ENCODE results near the gene TARS3.

The TARS3 gene

GRCh38 chr15:101702077-101702476 is 22.2 kb downstream of the TARS3 start:
- no peak for DNase-seq

DNA sequence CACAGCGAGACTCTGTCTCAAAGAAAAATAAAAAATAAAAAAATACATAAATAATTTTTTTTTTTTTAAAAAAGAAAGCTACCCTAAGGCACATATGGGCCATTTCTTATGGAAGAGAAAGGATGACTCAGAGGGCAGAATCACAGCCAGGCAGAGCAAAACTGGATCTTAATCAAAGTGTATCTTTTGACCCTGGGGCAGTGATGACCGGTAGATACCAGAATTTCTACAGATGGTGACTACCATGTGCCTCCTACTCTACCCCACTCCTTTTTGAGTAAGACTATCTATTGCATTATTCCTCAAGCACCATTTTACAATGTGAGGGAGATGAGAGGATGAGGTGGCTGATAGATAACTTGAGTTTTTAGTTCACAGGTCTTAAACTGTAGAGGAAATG is 26.0 kb downstream of the TARS3 start:
- DNase-seq = no peak

- no peak for DNase-seq
Observed at GRCh38 chr15:101697488-101697887, 26.8 kb downstream of the TARS3 start.

- DNase-seq = no peak
Observed at GRCh38 chr15:101696829-101697228, 27.4 kb downstream of the TARS3 start.

DNA sequence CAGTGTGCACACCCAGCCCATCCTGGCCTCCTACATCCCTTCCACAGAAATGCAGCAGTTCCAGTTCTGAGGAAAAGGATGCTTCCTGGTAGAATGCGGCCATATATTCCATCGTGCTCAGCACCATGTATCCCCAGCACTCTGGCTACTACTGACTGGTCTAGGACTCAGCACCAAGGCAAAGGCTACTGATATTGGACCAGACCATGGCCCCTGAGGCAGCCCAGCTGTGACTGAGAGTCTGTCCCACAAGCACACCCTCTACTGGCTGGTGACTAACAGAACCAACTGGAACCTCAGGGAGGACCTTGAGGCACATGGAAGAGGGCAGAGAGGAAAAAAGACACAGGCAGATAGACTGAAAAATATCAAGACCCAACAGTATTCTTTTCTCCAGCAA is 30.0 kb downstream of the TARS3 start:
- no peak for DNase-seq

GRCh38 chr15:101692801-101693598 is 31.3 kb downstream of the TARS3 start:
- no peak for DNase-seq

DNA sequence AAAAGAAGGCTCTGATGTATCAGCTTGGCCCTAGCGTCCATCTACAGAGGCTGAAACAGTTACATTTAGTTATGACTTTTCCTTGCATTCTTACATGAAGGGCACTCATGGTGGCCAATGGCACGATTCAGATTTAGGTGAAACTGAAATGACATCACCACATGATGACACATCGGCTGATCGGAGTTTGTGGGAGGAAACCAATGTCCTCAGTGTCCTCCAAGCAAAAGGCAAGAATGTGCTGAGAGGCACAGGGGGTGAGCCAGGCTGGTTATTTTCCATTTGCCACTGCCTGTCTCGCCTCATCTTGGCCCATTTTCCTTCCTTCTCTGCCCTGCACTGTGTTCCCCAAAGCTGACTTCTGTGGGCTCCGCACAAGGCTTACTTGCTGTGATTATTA is 34.4 kb downstream of the TARS3 start:
- DNase-seq = peak in 1 of 56 donors; percentile 17

DNA sequence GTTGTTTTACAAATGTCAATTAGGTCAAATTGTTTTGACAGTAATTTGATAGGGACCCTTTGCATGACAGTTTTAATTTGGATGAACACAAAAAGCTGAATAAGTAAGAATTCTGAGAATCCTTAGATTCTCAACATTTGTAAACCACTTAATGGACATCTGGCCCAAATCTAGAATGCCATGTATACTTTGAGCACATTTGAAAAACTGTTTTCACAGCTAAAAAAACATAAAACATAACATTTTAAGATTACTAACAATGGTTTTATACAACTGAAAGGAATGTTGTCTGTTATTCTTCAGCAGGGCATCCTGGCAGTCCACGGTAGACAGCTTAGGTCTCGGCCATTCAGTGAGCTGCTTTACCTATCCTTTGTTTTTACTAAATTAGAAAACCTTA is 37.6 kb downstream of the TARS3 start:
- DNase-seq = no peak

- no peak for DNase-seq
Observed at GRCh38 chr15:101684877-101685276, 39.4 kb downstream of the TARS3 start.

- DNase-seq = no peak
Observed at GRCh38 chr15:101684384-101684783, 39.9 kb downstream of the TARS3 start.

GRCh38 chr15:101679806-101680205 is 44.5 kb downstream of the TARS3 start:
- no peak for DNase-seq

GRCh38 chr15:101676921-101677329 is 47.3 kb downstream of the TARS3 start:
- no peak for DNase-seq

DNA sequence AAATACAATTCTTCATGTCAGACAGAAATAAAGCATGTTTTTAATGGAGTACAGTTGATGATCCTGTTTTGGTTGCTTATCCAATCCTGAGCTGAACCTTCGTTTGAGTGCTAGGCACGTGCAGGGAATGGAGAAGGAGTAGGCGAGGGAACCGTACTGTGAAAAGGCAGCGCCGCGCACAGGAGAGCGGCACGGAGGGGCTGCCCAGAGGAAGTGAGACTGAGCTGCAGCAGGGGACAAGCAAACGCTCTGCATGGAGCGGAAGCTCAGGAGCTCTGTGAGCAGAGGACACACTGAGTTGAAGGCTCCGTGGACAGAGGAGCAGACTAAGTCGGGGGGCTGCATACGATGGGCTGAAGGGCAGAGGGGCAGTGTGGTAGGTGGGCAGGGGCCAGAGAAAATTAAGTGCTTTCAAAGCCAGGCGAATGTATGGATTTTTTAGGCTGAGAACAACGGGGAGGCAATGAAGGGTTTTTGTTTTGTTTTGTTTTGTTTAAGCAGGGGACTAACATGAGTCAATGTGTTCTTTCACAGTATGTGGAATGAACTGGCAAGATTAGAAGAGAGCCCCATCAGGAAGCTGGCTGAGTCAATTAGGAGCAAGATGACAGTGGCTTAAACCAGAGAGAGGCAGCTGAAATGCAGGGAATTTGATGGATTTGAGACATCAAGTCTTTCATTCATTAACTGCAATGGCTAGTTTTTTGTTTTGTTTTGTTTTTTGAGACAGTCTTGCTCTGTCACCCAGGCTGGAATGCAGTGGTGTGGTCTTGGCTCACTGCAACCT is 48.3 kb downstream of the TARS3 start:
- DNase-seq = peak in 7 of 56 donors; percentile 7 to 45 (median 16)

DNA sequence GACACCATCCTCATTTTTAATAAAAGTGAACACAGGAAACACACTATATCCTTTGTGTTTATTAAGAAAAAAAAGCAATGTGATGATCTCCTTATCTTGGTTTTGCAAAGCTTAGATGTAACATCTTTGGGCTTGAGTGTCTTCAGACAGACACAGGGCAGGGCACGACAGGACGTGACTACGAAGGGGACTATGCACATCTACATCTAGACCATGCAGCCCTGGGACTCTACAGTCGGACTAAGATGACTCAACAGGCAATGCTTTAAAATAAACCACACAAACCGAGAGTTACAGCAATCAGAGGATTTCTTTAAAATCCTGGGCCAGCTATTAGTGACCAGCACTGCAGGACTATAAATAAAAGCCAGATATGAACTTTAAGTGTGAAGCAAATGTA is 49.3 kb downstream of the TARS3 start:
- no peak for DNase-seq

- no peak for DNase-seq
Observed at GRCh38 chr15:101672298-101672697, 52.0 kb downstream of the TARS3 start.

DNA sequence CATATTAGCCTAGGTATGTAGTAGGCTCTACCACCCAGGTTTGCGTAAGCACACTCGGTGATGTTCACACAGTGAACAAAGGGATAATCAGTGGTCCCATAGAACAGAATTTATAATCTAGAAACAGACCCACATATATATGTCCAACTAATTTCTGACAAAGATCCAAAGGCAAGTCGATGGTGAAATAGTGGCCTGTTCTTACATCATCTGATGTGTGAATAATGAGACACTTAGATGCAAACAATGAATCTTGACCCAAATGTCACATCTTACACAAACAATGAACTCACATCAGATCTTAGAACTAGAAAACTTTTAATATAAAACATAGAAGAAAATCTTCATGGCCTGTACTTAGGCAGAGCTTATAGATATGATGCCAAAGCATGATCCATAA is 54.5 kb downstream of the TARS3 start:
- no peak for DNase-seq

DNA sequence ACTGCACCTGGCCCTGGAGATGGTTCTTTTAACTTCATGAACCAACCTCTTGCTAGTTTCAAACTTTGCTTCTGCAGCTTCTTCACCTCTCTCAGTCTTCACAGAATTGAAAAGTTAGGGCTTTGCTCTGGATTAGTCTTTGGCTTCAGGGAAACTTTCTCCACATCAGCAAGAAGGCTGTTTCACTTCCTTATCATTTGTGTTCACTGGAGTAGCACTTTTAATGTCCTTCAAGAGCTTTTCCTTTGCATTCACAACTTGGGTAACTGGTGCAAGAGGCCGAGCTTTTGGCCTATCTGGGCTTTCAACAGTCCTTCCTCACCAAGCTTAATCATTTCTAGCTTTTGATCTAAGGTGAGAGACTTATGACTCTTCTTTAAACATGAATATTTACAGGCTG is 56.4 kb downstream of the TARS3 start:
- DNase-seq = no peak

GRCh38 chr15:101664303-101664913 is 59.9 kb downstream of the TARS3 start:
- DNase-seq = peak in 6 of 56 donors; percentile 10 to 42 (median 14)

DNA sequence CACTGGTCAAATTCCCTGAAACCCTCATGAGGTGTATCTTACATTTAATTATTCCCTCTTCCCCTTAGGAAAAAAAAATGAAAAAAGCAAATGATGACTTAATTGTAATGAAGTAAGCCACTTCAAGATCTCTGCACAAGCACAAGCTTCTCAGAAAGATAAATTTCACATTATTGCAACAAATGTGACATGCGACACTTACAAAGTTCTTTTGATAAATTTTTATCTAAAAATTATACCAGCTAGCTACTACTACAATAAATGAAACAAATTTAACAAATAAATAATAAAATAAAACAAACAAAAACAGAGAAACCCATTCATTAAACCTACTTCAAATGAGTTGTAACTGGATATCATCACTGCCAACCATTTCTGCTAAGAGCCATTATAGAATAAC is 62.1 kb downstream of the TARS3 start:
- no peak for DNase-seq

DNA sequence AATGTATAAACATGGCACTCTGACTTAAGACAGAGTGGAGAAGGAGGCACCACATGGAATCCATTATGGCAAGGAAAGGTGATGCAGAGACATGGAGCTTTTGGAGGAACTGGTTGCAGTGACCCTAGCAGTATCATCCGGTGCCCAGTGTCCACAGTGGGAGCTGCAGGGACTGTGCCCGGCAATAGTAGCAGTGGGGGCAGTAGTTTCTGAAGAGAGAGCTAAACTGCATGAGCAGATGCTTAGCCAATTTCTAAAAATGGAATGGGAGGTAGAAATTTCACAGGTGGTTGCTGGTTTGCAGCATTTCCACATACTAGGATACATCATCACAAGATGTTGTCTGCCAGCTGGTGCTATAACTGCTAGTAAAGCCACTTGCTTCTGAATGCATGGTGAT is 64.3 kb downstream of the TARS3 start:
- no peak for DNase-seq

- DNase-seq = no peak
Observed at GRCh38 chr15:101657968-101658784, 66.1 kb downstream of the TARS3 start.
